HepG2 (cell line): ENCODE results near the gene COX18. TPM values are rescaled to one million over a fixed set of nuclear protein-coding genes. Genes with fewer than 3 reads are reported as not detected.

Experiments
- CREB3 ChIP-seq: sonication (generic); formaldehyde crosslinking; IDR thresholded peaks from 2 replicates; pipeline ENCODE4 v1.5.0; 2020; ENCODE audit warnings: missing genetic modification reagents
- EZH2 ChIP-seq: conservative IDR thresholded peaks from 2 replicates; pipeline ENCODE4 v1.6.1; 2012; ENCODE audit warnings: mild to moderate bottlenecking, low read depth, low read length, moderate library complexity
- KLF9 ChIP-seq: IDR thresholded peaks from 2 replicates; pipeline ENCODE4 v1.6.1; 2016; ENCODE audit warnings: low read depth
- MXI1 ChIP-seq: IDR thresholded peaks from 3 replicates; pipeline ENCODE4 v1.6.1; 2012; ENCODE audit warnings: low read depth, low read length, inconsistent platforms, borderline replicate concordance
- PITX1 ChIP-seq: sonication (generic); formaldehyde crosslinking; IDR thresholded peaks from 2 replicates; pipeline ENCODE4 v1.5.1; 2020; ENCODE audit warnings: mild to moderate bottlenecking, missing genetic modification reagents
- RBAK ChIP-seq: sonication (generic); formaldehyde crosslinking; IDR thresholded peaks from 2 replicates; pipeline ENCODE4 v1.5.1; 2020; ENCODE audit warnings: mild to moderate bottlenecking, missing genetic modification reagents
- RBM22 ChIP-seq: fragments of 200-400 bp; formaldehyde crosslinking; optimal IDR thresholded peaks from 2 replicates; pipeline ENCODE3; 2017; ENCODE audit warnings: mild to moderate bottlenecking, low read length, moderate library complexity
- TBL1XR1 ChIP-seq: fragments of 150-350 bp; IDR thresholded peaks from 2 replicates; pipeline ENCODE4 v1.6.1; 2014; ENCODE audit warnings: borderline replicate concordance, low read length; ENCODE audit not compliant: partially characterized antibody
- THYN1 ChIP-seq: sonication (generic); formaldehyde crosslinking; IDR thresholded peaks from 2 replicates; pipeline ENCODE4 v1.8.1; 2023; ENCODE audit warnings: low read depth, mild to moderate bottlenecking, moderate library complexity, missing genetic modification reagents, borderline replicate concordance
- ZBTB37 ChIP-seq: sonication (generic); formaldehyde crosslinking; IDR thresholded peaks from 2 replicates; pipeline ENCODE4 v1.4.0; 2020; ENCODE audit warnings: mild to moderate bottlenecking, missing genetic modification reagents
- ZBTB39 ChIP-seq: sonication (generic); formaldehyde crosslinking; IDR thresholded peaks from 2 replicates; pipeline ENCODE4 v1.5.0; 2020; ENCODE audit warnings: missing genetic modification reagents
- ZMAT5 ChIP-seq: sonication (generic); formaldehyde crosslinking; IDR thresholded peaks from 2 replicates; pipeline ENCODE4 v1.5.0; 2020; ENCODE audit warnings: mild to moderate bottlenecking, low read depth, missing genetic modification reagents, borderline replicate concordance
- ZNF3 ChIP-seq: IDR thresholded peaks from 2 replicates; pipeline ENCODE4 v1.7.0; 2017; ENCODE audit warnings: inconsistent platforms
- ZNF792 ChIP-seq: IDR thresholded peaks from 2 replicates; pipeline ENCODE4 v1.6.1; 2016
- ZSCAN12 ChIP-seq: sonication (generic); formaldehyde crosslinking; IDR thresholded peaks from 2 replicates; pipeline ENCODE4 v1.9.0; 2021; ENCODE audit warnings: mild to moderate bottlenecking, missing genetic modification reagents
- polyA plus RNA-seq, 8 experiments: library from polyadenylated mRNA; depleted of rRNA in 3 of 8; stranded (reverse) in 7 of 8; unstranded in 1 of 8; fragments of >200 nt; fragmentation: Illumina TruSeq in 4 of 8; extraction: Trizol in 4 of 8; gene quantifications; 2 replicates each; pipeline versions ENCODE4 v1.2.1 to v1.2.3, GENCODE V29; 2011 to 2016; ENCODE audit warnings: low read depth in 4 of 8, missing spikeins in 1 of 8, mixed read lengths in 1 of 8; ENCODE audit not compliant: insufficient read depth in 1 of 8
- total RNA-seq, 5 experiments: library from RNA; depleted of rRNA; stranded (reverse); fragments of >200 nt; fragmentation: Illumina TruSeq; extraction: Trizol; gene quantifications; 2 replicates each; pipeline ENCODE4 v1.2.3, GENCODE V29; 2016; ENCODE audit warnings: low read depth in 1 of 5
- TF ChIP-seq, protein P1 (sequence below), 2 experiments: fragments of 450-650 bp in 1 of 2; sonication (generic) in 1 of 2; formaldehyde crosslinking; IDR thresholded peaks; 2 replicates each; pipeline versions ENCODE4 v1.5.0 to v1.8.0; 2020 to 2022; ENCODE audit warnings: mild to moderate bottlenecking in 1 of 2, missing genetic modification reagents in 1 of 2
- TF ChIP-seq, protein P2 (sequence below): sonication (generic); formaldehyde crosslinking; IDR thresholded peaks from 2 replicates; pipeline ENCODE4 v1.5.1; 2020; ENCODE audit warnings: missing genetic modification reagents, mild to moderate bottlenecking, borderline replicate concordance
- TF ChIP-seq, protein P3 (sequence below): IDR thresholded peaks from 2 replicates; pipeline ENCODE4 v1.6.1; 2018; ENCODE audit warnings: missing genetic modification reagents, mild to moderate bottlenecking, missing compliant biosample characterization
- TF ChIP-seq, protein P4 (sequence below): sonication (generic); formaldehyde crosslinking; IDR thresholded peaks from 2 replicates; pipeline ENCODE4 v1.4.0; 2020; ENCODE audit warnings: missing genetic modification reagents, low read depth, mild to moderate bottlenecking, borderline replicate concordance

Gene COX18
- total and polyA plus RNA-seq, 2 of the 13 experiments (the other 11 are each of a cell fraction or from before 2014, with no cell fraction given), result 8.7 to 21.3 TPM

DNA sequence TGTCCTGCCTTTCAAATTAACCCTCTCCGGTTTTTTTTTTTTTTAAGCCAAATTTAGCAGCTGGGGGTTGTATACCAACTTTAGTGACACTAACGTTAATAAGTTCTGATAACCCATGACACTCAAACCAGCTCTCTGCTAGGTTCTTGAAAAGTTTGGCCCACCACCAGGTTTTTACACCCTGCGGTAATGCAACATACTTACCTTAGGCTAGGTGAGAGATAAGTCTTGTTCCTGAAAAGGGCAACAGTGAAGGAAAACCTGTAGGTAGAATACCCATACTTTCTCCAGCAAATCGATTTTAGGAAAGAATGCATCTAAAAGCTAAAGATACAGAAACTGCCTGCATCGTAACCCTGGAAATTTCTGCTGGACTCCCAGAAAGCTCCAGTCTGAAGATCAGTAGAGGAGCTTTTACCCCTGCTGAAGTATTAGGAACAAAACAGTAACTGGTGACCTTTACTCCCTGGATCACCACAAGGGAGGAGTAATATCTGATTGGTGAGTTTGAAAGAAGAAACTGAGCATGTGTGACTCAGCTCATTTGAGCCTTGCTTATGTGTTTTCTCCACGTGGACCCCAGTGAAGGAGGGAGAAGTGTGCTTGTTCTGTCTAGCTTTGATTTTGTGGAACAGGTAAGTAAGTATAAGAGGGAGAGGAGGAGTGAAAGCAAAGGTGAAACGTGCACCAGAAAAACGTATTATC is 34.4 kb upstream of the COX18 start (continued):
- TF ChIP-seq MXI1 (peak; percentile 97; the same call in 2 of the 3 replicates), ZNF3 (CRISPR knock-in tag) (no peak), RBAK (CRISPR knock-in tag) (no peak), CREB3 (CRISPR knock-in tag) (no peak), ZNF792 (CRISPR knock-in tag) (0 out of 2 replicates have a peak, but pooled peaks have one; percentile 69), EZH2 (no peak), THYN1 (no peak), RBM22 (peak; percentile 96), ZBTB39 (CRISPR knock-in tag) (no peak; the same call in 1 of the 2 replicates), ZMAT5 (no peak), KLF9 (CRISPR knock-in tag) (peak; percentile 74; the same call in 1 of the 2 replicates), ZSCAN12 (CRISPR knock-in tag) (no peak), PITX1 (CRISPR knock-in tag) (0 out of 2 replicates have a peak, but pooled peaks have one; percentile 45), ZBTB37 (no peak), TBL1XR1 (no peak)
- TF ChIP-seq, protein P1, sequence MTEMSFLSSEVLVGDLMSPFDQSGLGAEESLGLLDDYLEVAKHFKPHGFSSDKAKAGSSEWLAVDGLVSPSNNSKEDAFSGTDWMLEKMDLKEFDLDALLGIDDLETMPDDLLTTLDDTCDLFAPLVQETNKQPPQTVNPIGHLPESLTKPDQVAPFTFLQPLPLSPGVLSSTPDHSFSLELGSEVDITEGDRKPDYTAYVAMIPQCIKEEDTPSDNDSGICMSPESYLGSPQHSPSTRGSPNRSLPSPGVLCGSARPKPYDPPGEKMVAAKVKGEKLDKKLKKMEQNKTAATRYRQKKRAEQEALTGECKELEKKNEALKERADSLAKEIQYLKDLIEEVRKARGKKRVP (CRISPR knock-in tag; IDR thresholded peaks at IDR 0.05), result peak in 1 of 2 experiments; percentile 26; a peak in 1 of 4 replicates
- TF ChIP-seq, protein P2, sequence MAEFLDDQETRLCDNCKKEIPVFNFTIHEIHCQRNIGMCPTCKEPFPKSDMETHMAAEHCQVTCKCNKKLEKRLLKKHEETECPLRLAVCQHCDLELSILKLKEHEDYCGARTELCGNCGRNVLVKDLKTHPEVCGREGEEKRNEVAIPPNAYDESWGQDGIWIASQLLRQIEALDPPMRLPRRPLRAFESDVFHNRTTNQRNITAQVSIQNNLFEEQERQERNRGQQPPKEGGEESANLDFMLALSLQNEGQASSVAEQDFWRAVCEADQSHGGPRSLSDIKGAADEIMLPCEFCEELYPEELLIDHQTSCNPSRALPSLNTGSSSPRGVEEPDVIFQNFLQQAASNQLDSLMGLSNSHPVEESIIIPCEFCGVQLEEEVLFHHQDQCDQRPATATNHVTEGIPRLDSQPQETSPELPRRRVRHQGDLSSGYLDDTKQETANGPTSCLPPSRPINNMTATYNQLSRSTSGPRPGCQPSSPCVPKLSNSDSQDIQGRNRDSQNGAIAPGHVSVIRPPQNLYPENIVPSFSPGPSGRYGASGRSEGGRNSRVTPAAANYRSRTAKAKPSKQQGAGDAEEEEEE, result no peak
- TF ChIP-seq, protein P3, sequence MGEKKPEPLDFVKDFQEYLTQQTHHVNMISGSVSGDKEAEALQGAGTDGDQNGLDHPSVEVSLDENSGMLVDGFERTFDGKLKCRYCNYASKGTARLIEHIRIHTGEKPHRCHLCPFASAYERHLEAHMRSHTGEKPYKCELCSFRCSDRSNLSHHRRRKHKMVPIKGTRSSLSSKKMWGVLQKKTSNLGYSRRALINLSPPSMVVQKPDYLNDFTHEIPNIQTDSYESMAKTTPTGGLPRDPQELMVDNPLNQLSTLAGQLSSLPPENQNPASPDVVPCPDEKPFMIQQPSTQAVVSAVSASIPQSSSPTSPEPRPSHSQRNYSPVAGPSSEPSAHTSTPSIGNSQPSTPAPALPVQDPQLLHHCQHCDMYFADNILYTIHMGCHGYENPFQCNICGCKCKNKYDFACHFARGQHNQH (CRISPR knock-in tag), result peak; percentile 30; the same call in 1 of the 2 replicates
- TF ChIP-seq, protein P4, sequence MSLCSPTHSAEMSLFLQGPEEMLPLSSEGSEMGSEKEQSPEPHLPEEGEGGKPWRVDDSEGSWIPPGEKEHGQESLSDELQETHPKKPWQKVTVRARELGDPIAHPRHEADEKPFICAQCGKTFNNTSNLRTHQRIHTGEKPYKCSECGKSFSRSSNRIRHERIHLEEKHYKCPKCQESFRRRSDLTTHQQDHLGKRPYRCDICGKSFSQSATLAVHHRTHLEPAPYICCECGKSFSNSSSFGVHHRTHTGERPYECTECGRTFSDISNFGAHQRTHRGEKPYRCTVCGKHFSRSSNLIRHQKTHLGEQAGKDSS, result no peak
